Caco-2 (cell line): ENCODE results near the gene QPCT. TPM values are rescaled to one million over a fixed set of nuclear protein-coding genes. Genes with fewer than 3 reads are reported as not detected.

Experiments
- BruUV-seq: library from RNA; stranded (reverse); fragments of 400-500 nt; replicated peaks from 2 replicates; lab custom pipeline; 2021; lab: Mats Ljungman, UMichigan
- CTCF ChIA-PET: fragments of 300-600 bp; sonication (Branson Sonifier 250); formaldehyde crosslinking; loops from one replicate; lab custom pipeline; 2022; ENCODE audit warnings: antibody characterized with exemption; lab: Charles Lee
- POLR2A ChIA-PET: fragments of 300-600 bp; sonication (Branson Sonifier 250); formaldehyde crosslinking; loops from one replicate; lab custom pipeline; 2022; ENCODE audit warnings: antibody characterized with exemption; lab: Charles Lee
- DNase-seq, 2 experiments: peaks; one replicate each; pipeline versions ENCODE4 v3.0.0 to v3.0.0-alpha.2; 2020 to 2022
- H3K27me3 ChIP-seq: replicated peaks from 2 replicates; pipeline ENCODE4 v1.6.0; 2011; ENCODE audit warnings: low read length; ENCODE audit not compliant: control insufficient read depth, insufficient read depth
- H3K36me3 ChIP-seq: 2 replicates; pipeline ENCODE4 v1.5.1; 2011; ENCODE audit warnings: low read length; ENCODE audit not compliant: control insufficient read depth, insufficient read depth
- H3K4me1 ChIP-seq: fragments of 250-450 bp; sonication (Bioruptor Pico); 2 replicates; pipeline ENCODE4 v1.5.1; 2020; ENCODE audit warnings: mild to moderate bottlenecking
- H3K4me3 ChIP-seq: 2 replicates; pipeline ENCODE4 v1.5.1; 2011; ENCODE audit warnings: low read depth, mild to moderate bottlenecking, control low read depth, low read length
- H3K9me3 ChIP-seq: fragments of 250-450 bp; sonication (Bioruptor Pico); 2 replicates; pipeline ENCODE4 v1.5.1; 2020; ENCODE audit warnings: mild to moderate bottlenecking, moderate library complexity
- H3K27ac Mint-ChIP-seq: one replicate; pipeline ENCODE4 v1.8.0; 2022; ENCODE audit warnings: mixed read lengths; ENCODE audit not compliant: unreplicated experiment
- H3K27me3 Mint-ChIP-seq: one replicate; pipeline ENCODE4 v1.8.0; 2022; ENCODE audit warnings: mixed read lengths; ENCODE audit not compliant: insufficient read depth, unreplicated experiment
- H3K36me3 Mint-ChIP-seq: one replicate; pipeline ENCODE4 v1.8.0; 2022; ENCODE audit warnings: mild to moderate bottlenecking, mixed read lengths; ENCODE audit not compliant: insufficient read depth, unreplicated experiment
- H3K4me1 Mint-ChIP-seq: one replicate; pipeline ENCODE4 v1.8.0; 2022; ENCODE audit warnings: low read depth, mixed read lengths; ENCODE audit not compliant: unreplicated experiment
- H3K4me3 Mint-ChIP-seq: one replicate; pipeline ENCODE4 v1.8.0; 2022; ENCODE audit warnings: mild to moderate bottlenecking, moderate library complexity, mixed read lengths; ENCODE audit not compliant: unreplicated experiment
- H3K9me3 Mint-ChIP-seq: one replicate; pipeline ENCODE4 v1.8.0; 2022; ENCODE audit warnings: mixed read lengths; ENCODE audit not compliant: unreplicated experiment
- CTCF ChIP-seq, 2 experiments: fragments of 200-600 bp in 1 of 2; IDR thresholded peaks; 1 replicate in 1 of 2; 2 replicates in 1 of 2; pipeline versions ENCODE4 v1.5.1 to v1.8.0; 2011 to 2022; ENCODE audit warnings: antibody characterized with exemption in 1 of 2, control low read depth in 1 of 2, inconsistent platforms in 1 of 2, low read depth in 1 of 2, low read length in 1 of 2, mild to moderate bottlenecking in 1 of 2, moderate library complexity in 1 of 2; ENCODE audit not compliant: insufficient read depth in 1 of 2, severe bottlenecking in 1 of 2, unreplicated experiment in 1 of 2
- intact Hi-C: fragments of 100-400 bp; cut with micrococcal nuclease; formaldehyde crosslinking; loops from one replicate; pipeline ENCODE4 v1.10.0; 2022; ENCODE audit not compliant: unreplicated experiment
- total RNA-seq: library from RNA; stranded (reverse); gene quantifications from 2 replicates; pipeline ENCODE4 v1.2.3, GENCODE V29; 2022

The QPCT gene
- total RNA-seq, 1 experiment from 2014 or later: 4.7 TPM

- Histone ChIP-seq H3K4me3 (no peak overlapping the region), H3K27me3 (no peaks in the 10 kb centered on the region; the same call in 1 of the 2 replicates), H3K4me1 (no peaks in the 10 kb centered on the region), H3K9me3 (no peaks in the 10 kb centered on the region), H3K36me3 (no peaks in the 10 kb centered on the region)
- Mint-ChIP-seq H3K9me3 (no peaks in the 10 kb centered on the region), H3K36me3 (no peaks in the 10 kb centered on the region), H3K27ac (no peak overlapping the region), H3K27me3 (peaks cover 4% of the 10 kb centered on the region), H3K4me1 (peaks cover 6% of the 10 kb centered on the region), H3K4me3 (no peak overlapping the region)
- no TSS peak for BruUV-seq
- intact Hi-C loops: loop anchor here (2.0 kb wide), 1 partner anchor 75 kb away; no protein-coding TSS in a partner anchor
- DNase-seq: no peak
- POLR2A ChIA-PET: no interaction called here
- CTCF ChIA-PET: no interaction called here
- TF ChIP-seq CTCF (IDR thresholded peaks at IDR 0.05; ENCODE audit: insufficient read depth in 1 of 2, low read depth in 1 of 2, low read length in 1 of 2, severe bottlenecking in 1 of 2, unreplicated experiment in 1 of 2): no peak
Measured at GRCh38 chr2:37375741-37376288, 31.4 kb downstream of the QPCT start.

- Mint-ChIP-seq H3K4me3 (no peak overlapping the region), H3K9me3 (no peaks in the 10 kb centered on the region), H3K36me3 (no peaks in the 10 kb centered on the region), H3K4me1 (peaks cover 6% of the 10 kb centered on the region), H3K27me3 (peaks cover 4% of the 10 kb centered on the region), H3K27ac (no peak overlapping the region)
- intact Hi-C loops: loop anchor here (2.0 kb wide), 1 partner anchor 76 kb away; no protein-coding TSS in a partner anchor
- H3K4me3 ChIP-seq: no peak overlapping the region
- BruUV-seq: no TSS peak
- H3K36me3 ChIP-seq: no peaks in the 10 kb centered on the region
- H3K4me1 ChIP-seq: no peaks in the 10 kb centered on the region
- no peaks in the 10 kb centered on the region; the same call in 1 of the 2 replicates for H3K27me3 ChIP-seq
- ChIA-PET CTCF (no interaction called here), POLR2A (no interaction called here)
- no peak for TF ChIP-seq CTCF (IDR thresholded peaks at IDR 0.05; ENCODE audit: insufficient read depth in 1 of 2, low read depth in 1 of 2, low read length in 1 of 2, severe bottlenecking in 1 of 2, unreplicated experiment in 1 of 2)
- DNase-seq: no peak
- no peaks in the 10 kb centered on the region for H3K9me3 ChIP-seq
Measured at GRCh38 chr2:37376421-37377186, 32.2 kb downstream of the QPCT start.

GRCh38 chr2:37377187-37377532 lies 32.7 kb downstream of the QPCT start:
- Histone ChIP-seq H3K9me3 (no peaks in the 10 kb centered on the region), H3K4me1 (no peaks in the 10 kb centered on the region), H3K27me3 (no peaks in the 10 kb centered on the region; the same call in 1 of the 2 replicates), H3K36me3 (no peaks in the 10 kb centered on the region), H3K4me3 (no peak overlapping the region)
- ChIA-PET POLR2A (no interaction called here), CTCF (no interaction called here)
- Mint-ChIP-seq H3K9me3 (no peaks in the 10 kb centered on the region), H3K27me3 (peaks cover 4% of the 10 kb centered on the region), H3K27ac (no peak overlapping the region), H3K4me3 (no peak overlapping the region), H3K4me1 (peaks cover 1% of the 10 kb centered on the region), H3K36me3 (no peaks in the 10 kb centered on the region)
- no peak for DNase-seq
- intact Hi-C loops: loop anchor here (2.0 kb wide), 1 partner anchor 76 kb away; no protein-coding TSS in a partner anchor
- TF ChIP-seq CTCF (IDR thresholded peaks at IDR 0.05; ENCODE audit: insufficient read depth in 1 of 2, low read depth in 1 of 2, low read length in 1 of 2, severe bottlenecking in 1 of 2, unreplicated experiment in 1 of 2): no peak
- BruUV-seq: no TSS peak
